GM21367 (cell line): Measurements from ENCODE around the gene MPDU1.
"Not testable (repeated sequence)": the region's sequence is repeated elsewhere in the genome, so short reads cannot be mapped to it uniquely, and the experiment has no call there.

ENCODE experiments used
- ATAC-seq: cut with Tn5 transposase; IDR thresholded peaks from one replicate; pipeline ENCODE4 v1.9.1; 2021; ENCODE audit not compliant: unreplicated experiment

MPDU1 gene

GRCh38 chr17:7580604-7581575, 2.8 kb upstream of the MPDU1 start:
- no peak for ATAC-seq

DNA sequence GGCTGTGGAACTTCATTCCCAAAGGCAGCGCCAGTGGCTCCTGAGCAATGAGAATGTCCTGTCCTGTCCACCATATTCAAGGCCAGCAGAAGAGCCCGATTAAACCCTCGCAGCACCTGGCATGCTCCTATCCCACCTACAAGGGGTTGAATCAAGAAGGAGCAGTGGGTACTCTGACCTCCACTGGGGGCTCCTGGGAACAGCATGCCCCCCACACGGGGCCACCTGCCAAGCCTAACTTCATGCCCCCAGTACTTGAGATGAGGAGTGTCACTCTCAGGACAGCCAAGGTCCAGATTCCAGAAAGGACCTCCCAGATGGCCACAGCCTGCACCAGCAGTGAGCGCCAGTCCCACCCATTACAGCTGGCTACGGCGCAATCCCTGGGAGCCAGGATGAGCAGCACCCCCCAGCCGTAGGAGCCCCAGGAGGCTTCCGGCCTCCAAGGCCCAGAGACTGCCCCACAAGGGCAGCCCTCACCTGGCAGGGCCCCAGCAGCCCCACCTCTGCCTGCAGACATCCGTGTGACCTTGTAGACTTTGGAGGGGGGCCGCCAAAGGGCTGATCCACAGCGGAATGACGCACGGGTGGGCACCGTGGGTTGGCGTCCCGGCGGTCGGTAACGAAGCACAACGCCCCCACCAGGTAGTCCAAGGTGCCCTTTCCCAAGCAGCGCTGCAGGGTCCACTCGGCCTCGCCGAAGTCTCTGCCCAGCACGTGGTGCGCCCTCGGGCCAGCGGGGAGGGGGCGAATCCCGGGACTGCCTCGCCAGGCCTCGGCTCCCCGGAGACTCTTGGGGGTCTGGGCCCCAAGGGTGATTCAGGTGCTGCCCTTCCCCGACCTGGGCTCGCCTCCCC, 1.0 kb upstream of the MPDU1 start:
- no peak for ATAC-seq

DNA sequence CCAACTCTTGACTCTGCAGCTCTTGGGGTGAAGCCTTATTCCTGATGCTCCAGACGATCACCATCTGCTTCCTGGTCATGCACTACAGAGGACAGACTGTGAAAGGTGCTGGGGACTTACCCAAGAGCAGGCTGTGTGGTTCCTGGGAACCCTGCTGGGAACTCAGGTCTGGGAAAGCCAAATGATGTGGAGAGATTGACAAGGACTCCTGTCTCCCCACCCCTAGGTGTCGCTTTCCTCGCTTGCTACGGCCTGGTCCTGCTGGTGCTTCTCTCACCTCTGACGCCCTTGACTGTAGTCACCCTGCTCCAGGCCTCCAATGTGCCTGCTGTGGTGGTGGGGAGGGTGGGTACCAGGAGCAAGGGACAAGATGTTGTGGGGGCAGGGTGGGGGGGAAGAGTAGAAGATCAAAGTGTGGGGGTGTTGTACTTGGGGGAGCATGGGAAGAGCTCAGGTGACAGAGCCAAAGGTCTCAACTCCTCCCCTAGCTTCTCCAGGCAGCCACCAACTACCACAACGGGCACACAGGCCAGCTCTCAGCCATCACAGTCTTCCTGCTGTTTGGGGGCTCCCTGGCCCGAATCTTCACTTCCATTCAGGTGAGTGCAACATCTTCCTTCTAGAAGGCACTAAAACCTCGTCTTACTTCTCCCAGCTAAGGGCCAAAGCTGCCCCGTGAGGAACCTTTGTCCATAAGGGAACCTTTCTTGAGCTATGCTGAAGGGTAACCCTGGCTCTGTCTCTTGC, 3.2 kb downstream of the MPDU1 start:
- ATAC-seq = no peak

GRCh38 chr17:7587420-7588151, 3.9 kb downstream of the MPDU1 start:
- ATAC-seq = no peak

- ATAC-seq = no peak
Observed at GRCh38 chr17:7588553-7589203, 5.0 kb downstream of the MPDU1 start.

GRCh38 chr17:7589204-7589868, 5.7 kb downstream of the MPDU1 start:
- ATAC-seq = no peak

DNA sequence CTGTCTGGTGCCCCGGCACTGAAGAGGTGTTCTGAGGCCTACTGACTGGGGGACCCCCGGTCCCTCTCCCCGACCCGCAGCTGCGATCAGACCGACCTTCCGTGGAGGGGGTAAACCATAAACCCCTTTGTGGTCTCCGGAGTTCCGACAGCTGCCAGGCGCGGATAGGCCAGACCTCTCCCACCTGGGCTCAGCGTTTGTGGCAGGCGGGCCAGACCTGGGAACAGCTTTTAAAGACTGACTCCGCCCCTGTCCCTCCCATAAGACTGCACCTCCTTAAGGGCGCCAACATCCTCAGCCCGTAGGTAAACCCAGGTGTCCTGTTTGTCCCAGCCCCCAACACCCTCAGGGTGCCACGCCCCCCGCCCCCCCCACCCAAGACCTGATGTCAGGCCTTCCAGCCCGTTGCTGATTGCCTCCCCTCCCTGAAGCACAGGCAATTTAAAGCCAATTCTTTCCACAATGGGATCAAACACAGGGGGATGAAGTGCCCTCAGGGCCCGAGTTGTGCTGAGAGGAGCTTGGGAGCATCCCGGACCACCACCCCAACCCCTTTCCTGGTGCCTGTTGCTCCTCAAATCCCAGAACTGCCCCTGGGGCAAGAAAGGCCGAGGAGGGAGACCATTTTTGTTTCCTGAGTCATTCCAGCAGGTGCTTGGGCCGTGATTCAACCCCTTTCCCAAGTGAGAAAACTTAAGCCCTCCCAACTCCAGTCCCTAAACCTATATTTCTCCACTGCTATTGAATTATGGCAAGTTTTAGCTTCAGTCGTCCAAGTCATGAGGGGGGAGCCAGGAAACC, 6.4 kb downstream of the MPDU1 start, which contains the start of gene SOX15:
Gene SOX15 (minus strand): TSS at position 204 of the 801 bp plus-strand sequence. CDS start 418 bp downstream, outside the sequence.
- ATAC-seq = no peak

- ATAC-seq = no peak
Observed at GRCh38 chr17:7590743-7591142, 7.1 kb downstream of the MPDU1 start.

DNA sequence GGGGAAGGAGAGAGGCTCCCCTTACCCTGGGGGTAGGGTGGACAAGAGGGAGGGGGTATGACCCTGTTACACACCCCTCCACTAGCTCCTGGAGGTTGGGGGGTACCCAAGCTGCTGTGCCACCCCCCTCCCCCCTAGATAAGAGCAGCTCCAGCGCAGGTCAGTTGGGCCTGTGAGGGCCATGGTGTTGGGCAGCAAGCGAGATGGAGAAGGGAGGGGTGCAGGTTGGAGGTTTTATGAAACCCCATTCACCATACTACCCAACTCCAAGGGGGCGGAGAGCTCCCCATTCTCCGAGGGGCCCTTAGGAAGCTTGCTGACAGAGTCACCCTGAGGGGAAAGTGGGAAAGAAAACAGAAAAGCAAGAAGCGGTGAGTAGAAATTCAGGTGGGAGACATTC, 7.9 kb downstream of the MPDU1 start:
- no peak for ATAC-seq

- no peak for ATAC-seq
Observed at GRCh38 chr17:7592422-7593021, 8.9 kb downstream of the MPDU1 start.

GRCh38 chr17:7593296-7593695, 9.6 kb downstream of the MPDU1 start:
- ATAC-seq = no peak

DNA sequence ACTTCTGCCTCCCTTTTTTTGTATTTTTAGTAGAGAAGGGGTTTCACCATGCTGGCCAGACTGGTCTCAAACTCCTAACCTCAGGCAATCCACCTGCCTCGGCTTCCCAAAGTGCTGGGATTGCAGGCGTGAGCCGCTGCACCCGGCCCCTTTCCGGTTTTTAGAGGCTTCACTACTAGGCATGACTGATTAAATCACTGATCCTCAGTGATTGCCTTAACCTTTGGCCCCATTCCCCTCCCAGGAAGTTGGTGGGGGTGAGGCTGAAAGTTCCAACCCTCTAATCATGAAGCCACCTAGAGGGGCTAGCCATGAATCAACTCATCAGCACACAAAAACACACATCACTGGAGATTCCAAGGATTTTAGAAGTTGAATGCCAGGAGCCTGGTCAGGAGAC, 13.9 kb downstream of the MPDU1 start:
- not testable (repeated sequence) for ATAC-seq

GRCh38 chr17:7606280-7606679, 22.6 kb downstream of the MPDU1 start:
- ATAC-seq = no peak

DNA sequence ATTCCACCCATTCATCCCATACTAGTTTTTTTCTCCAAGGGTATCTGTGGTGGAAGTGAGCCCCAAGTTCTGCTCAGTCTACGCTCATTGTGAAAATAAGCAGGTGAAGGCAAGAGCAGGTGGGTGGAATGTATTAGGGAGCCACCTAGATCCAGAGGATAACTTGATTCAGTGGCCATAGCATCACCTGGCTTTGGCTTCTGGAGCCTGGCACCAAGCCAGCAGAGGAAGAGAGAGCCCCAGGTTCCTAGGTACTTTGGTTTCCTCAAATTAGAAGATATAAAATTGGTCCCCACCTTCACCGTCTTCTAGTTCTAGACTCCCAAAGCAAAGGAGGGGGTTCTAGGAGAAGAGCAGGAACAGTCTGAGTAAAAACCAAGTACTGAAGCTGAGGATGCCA, 27.0 kb downstream of the MPDU1 start:
- ATAC-seq = no peak

DNA sequence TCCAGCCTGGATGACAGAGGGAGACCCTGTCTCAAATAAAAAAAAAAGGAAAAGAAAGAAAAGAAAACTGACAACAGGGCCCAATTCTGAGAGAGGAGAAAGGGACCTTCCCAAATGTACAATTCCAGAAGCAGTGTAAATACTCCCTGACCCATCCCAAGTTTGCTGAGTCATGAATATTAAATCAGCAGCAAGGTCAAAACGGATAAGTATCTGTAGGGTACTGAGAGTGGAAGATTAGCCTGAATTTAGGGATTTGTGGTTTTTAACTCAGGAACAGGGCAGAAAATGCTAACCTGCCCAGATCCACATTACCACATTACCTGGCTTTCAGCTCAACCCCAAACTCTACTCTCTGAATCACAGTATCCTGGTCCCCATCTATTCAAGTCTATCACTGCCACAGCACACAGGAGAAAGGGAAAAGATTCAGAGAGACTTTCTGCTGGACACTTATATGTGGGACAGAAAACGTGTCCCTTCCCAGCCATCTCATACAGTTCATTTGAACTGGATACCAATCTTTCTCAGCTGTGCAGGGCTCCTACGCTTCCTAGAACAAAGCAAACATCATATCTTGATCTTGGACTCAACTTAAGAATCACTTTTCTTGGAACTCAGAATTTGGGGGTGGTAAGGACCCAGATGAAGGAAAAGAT, 28.1 kb downstream of the MPDU1 start:
- ATAC-seq = no peak

DNA sequence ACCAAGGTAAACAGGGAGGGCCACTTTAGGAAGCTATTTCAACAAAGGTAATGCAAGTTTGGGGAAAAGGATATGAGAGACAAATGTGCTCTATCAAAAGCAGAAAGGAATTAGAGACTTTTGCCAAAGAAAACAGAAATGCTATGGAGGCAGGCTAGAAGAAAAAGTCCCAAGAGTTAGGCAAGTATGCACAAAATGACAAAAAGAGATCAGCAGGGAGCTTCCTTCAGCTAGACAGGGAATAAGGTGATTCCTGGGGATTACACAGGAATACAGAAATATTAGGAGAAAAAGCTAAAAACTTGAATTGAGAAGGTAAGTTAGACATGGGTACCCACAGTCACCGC, 28.6 kb downstream of the MPDU1 start:
- no peak for ATAC-seq

GRCh38 chr17:7613769-7614424, 30.2 kb downstream of the MPDU1 start:
- ATAC-seq = no peak
